K562 (cell line): Measurements from ENCODE around the gene GUF1. TPM values are rescaled to one million over a fixed set of nuclear protein-coding genes. Genes with fewer than 3 reads are reported as not detected.

Source experiments
- ATAC-seq: fragments of 200-7000 bp; cut with Tn5 transposase; 3 replicates; pipeline ENCODE4 v1.9.1; 2020; ENCODE audit warnings: moderate library complexity
- BruUV-seq: library from RNA; stranded (reverse); fragments of 400-500 nt; replicated peaks from 2 replicates; lab custom pipeline; 2021; lab: Mats Ljungman, UMichigan
- CTCF ChIA-PET: fragments of 300-600 bp; formaldehyde crosslinking; extraction: SDS; loops from one replicate; lab custom pipeline; 2021; ENCODE audit warnings: low intra/inter-chr PET ratio; lab: Yijun Ruan, JAX
- POLR2A ChIA-PET: fragments of 300-600, 350-650 bp; sonication (Branson Sonifier 250); formaldehyde crosslinking; extraction: SDS; loops from one replicate; lab custom pipeline; 2021; ENCODE audit warnings: antibody characterized with exemption, inconsistent platforms; lab: Yijun Ruan, JAX
- DNase-seq, 4 experiments: peaks; one replicate each; pipeline versions ENCODE4 v3.0.0 to v3.0.0-alpha.2; 2011 to 2018; ENCODE audit warnings: low spot score in 3 of 4, mixed read lengths in 3 of 4; ENCODE audit errors: extremely low read depth in 1 of 4
- FAIRE-seq: peaks from 2 replicates; lab custom pipeline; 2011; peaks lifted over from hg19 to GRCh38; lab: Jason Lieb, UNC
- H2AFZ ChIP-seq: 2 replicates; pipeline ENCODE4 v1.6.0; 2011; ENCODE audit warnings: low read depth, low read length, control low read depth, inconsistent platforms
- H3K27ac ChIP-seq: fragments of 200-600 bp; 3 replicates; pipeline ENCODE4 v1.8.0; 2011; ENCODE audit warnings: low read depth, mild to moderate bottlenecking, control low read depth, inconsistent platforms, low read length, moderate library complexity, mixed read lengths; ENCODE audit errors: extremely low read depth
- H3K27me3 ChIP-seq, 2 experiments: fragments of 300-600 bp in 1 of 2; 2 replicates in 1 of 2; 3 replicates in 1 of 2; pipeline versions ENCODE4 v1.6.0 to v1.8.0; 2011; ENCODE audit warnings: inconsistent platforms in 2 of 2, low read length in 2 of 2, mild to moderate bottlenecking in 1 of 2, mixed read lengths in 1 of 2, moderate library complexity in 1 of 2; ENCODE audit not compliant: control insufficient read depth in 2 of 2, insufficient read depth in 2 of 2
- H3K36me3 ChIP-seq: fragments of 300-600 bp; 3 replicates; pipeline ENCODE4 v1.8.0; 2011; ENCODE audit warnings: mild to moderate bottlenecking, low read length, inconsistent platforms; ENCODE audit not compliant: control insufficient read depth, insufficient read depth
- H3K4me1 ChIP-seq, 2 experiments: fragments of 200-600 bp in 1 of 2; replicated peaks in 1 of 2; 2 replicates in 1 of 2; 3 replicates in 1 of 2; pipeline versions ENCODE4 v1.5.1 to v1.8.0; 2011; ENCODE audit warnings: inconsistent platforms in 2 of 2, low read length in 2 of 2, mild to moderate bottlenecking in 1 of 2, mixed read lengths in 1 of 2, moderate library complexity in 1 of 2; ENCODE audit not compliant: control insufficient read depth in 2 of 2, insufficient read depth in 2 of 2
- H3K4me2 ChIP-seq: 2 replicates; pipeline ENCODE4 v1.6.1; 2011; ENCODE audit warnings: low read length, control low read depth, inconsistent platforms, mixed read lengths; ENCODE audit not compliant: insufficient read depth
- H3K4me3 ChIP-seq: fragments of 200-600 bp; sonication (generic), shearing (Covaris generic); 2 replicates; pipeline ENCODE4 v1.5.1; 2016; ENCODE audit warnings: control low read depth, inconsistent platforms
- H3K79me2 ChIP-seq: fragments of 200-600 bp; 3 replicates; pipeline ENCODE4 v1.8.0; 2011; ENCODE audit warnings: low read length, inconsistent platforms; ENCODE audit not compliant: control insufficient read depth, insufficient read depth
- H3K9ac ChIP-seq, 2 experiments: 2 replicates each; pipeline versions ENCODE4 v1.6.0 to v1.6.1; 2011; ENCODE audit warnings: low read depth in 2 of 2, low read length in 2 of 2, control low read depth in 1 of 2, inconsistent platforms in 1 of 2, mild to moderate bottlenecking in 1 of 2, mixed read lengths in 1 of 2; ENCODE audit not compliant: insufficient read depth in 1 of 2
- H3K9me1 ChIP-seq: one replicate; pipeline ENCODE4 v1.6.0; 2011; ENCODE audit warnings: inconsistent platforms, mild to moderate bottlenecking, low read length, moderate library complexity; ENCODE audit not compliant: control insufficient read depth, insufficient read depth
- H3K9me3 ChIP-seq: replicated peaks from 2 replicates; pipeline ENCODE4 v1.5.1; 2011; ENCODE audit warnings: low read depth, low read length, inconsistent platforms; ENCODE audit not compliant: control insufficient read depth, insufficient read depth
- H4K20me1 ChIP-seq: replicated peaks from 2 replicates; pipeline ENCODE4 v1.6.1; 2011; ENCODE audit warnings: low read length, inconsistent platforms, mixed read lengths; ENCODE audit not compliant: control insufficient read depth, insufficient read depth
- ARHGAP35 ChIP-seq: fragments of 450-650 bp; IDR thresholded peaks from 2 replicates; pipeline ENCODE4 v1.6.1; 2018; ENCODE audit not compliant: partially characterized antibody
- E2F5 ChIP-seq: sonication (generic); formaldehyde crosslinking; IDR thresholded peaks from 2 replicates; pipeline ENCODE4 v1.8.0; 2022; ENCODE audit warnings: mild to moderate bottlenecking, missing genetic modification reagents
- EGR1 ChIP-seq: fragments of 450-650 bp; conservative IDR thresholded peaks from 2 replicates; pipeline ENCODE4 v1.6.1; 2017; ENCODE audit warnings: mild to moderate bottlenecking
- ELF4 ChIP-seq: fragments of 450-650 bp; formaldehyde crosslinking; IDR thresholded peaks from 2 replicates; pipeline ENCODE4 v1.4.0; 2022; ENCODE audit warnings: missing genetic modification characterization
- HNRNPL ChIP-seq: fragments of 200-400 bp; formaldehyde crosslinking; IDR thresholded peaks from 2 replicates; pipeline ENCODE4 v1.6.1; 2017; ENCODE audit warnings: low read depth, mild to moderate bottlenecking, low read length
- MTA3 ChIP-seq: fragments of 450-650 bp; formaldehyde crosslinking; IDR thresholded peaks from 2 replicates; pipeline ENCODE4 v1.6.1; 2017; ENCODE audit warnings: mild to moderate bottlenecking, borderline replicate concordance
- PTBP1 ChIP-seq: fragments of 200-400 bp; formaldehyde crosslinking; IDR thresholded peaks from 2 replicates; pipeline ENCODE4 v1.6.1; 2017; ENCODE audit warnings: low read depth, low read length
- SNAPC5 ChIP-seq: fragments of 250-450 bp; sonication (Bioruptor Pico); IDR thresholded peaks from 2 replicates; pipeline ENCODE4 v1.8.0; 2021; ENCODE audit warnings: moderate library complexity, mild to moderate bottlenecking, inconsistent platforms
- ZNF655 ChIP-seq: fragments of 250-450 bp; sonication (Bioruptor Pico); IDR thresholded peaks from 2 replicates; pipeline ENCODE4 v1.5.0; 2021
- ZNF77 ChIP-seq: fragments of 250-450 bp; sonication (Bioruptor Pico); IDR thresholded peaks from 2 replicates; pipeline ENCODE4 v1.5.0; 2020
- WGBS: fragments of 100-300 bp; shearing (Covaris generic); methylation state at CpG from one replicate; pipeline ENCODE4 v1.1.6; 2016; ENCODE audit warnings: low coverage, mixed read lengths; ENCODE audit not compliant: insufficient coverage; ENCODE audit errors: missing lambda C conversion rate; 5-methylcytosine and 5-hydroxymethylcytosine counted together
- in situ Hi-C: fragments of 300-500 bp; cut with MboI; formaldehyde crosslinking; loops from 4 replicates; pipeline ENCODE4 v1.15.0; 2018; ENCODE audit warnings: inconsistent platforms, mixed read lengths
- intact Hi-C: fragments of 100-400 bp; cut with micrococcal nuclease; formaldehyde crosslinking; loops from 2 replicates; pipeline ENCODE4 v1.14.2; 2022
- polyA plus RNA-seq, 8 experiments: library from polyadenylated mRNA; depleted of rRNA in 4 of 8; stranded (reverse) in 5 of 8; unstranded in 3 of 8; fragments of >200 nt; fragmentation: Nextera tagmentation in 2 of 8; fragmentation: Illumina TruSeq in 1 of 8; extraction: Ambion mirVana in 2 of 8; extraction: Trizol in 1 of 8; gene quantifications; 2 replicates each; pipeline versions ENCODE4 v1.2.1 to v1.2.3, GENCODE V29; 2011 to 2014; ENCODE audit warnings: inconsistent platforms in 1 of 8, missing spikeins in 1 of 8
- total RNA-seq, 7 experiments: library from RNA; depleted of rRNA in 6 of 7; stranded (reverse); fragments of >200 nt in 6 of 7; fragmentation: Illumina TruSeq in 2 of 7; extraction: Trizol in 2 of 7; gene quantifications; 2 replicates each; pipeline versions ENCODE4 v1.2.1 to v1.2.3, GENCODE V29; 2011 to 2021; ENCODE audit warnings: low replicate concordance in 1 of 7

Gene GUF1
- total and polyA plus RNA-seq, 9 of the 15 experiments (the other 6 are each of a cell fraction or from before 2014, with no cell fraction given): 8.1 to 47.5 (median 25.0) TPM

GRCh38 chr4:44722001-44722400 is 43.8 kb downstream of the GUF1 start:
- H3K27ac ChIP-seq: no peak overlapping the region
- H3K9ac ChIP-seq: no peak overlapping the region
- no peak overlapping the region for H2AFZ ChIP-seq
- no peak overlapping the region for H3K4me2 ChIP-seq
- H3K79me2 ChIP-seq: peaks cover 90% of the 10 kb centered on the region
- H3K9me3 ChIP-seq: no peaks in the 10 kb centered on the region
- 68% methylated on average over 3 of the region's 3 CpGs for WGBS
- H3K36me3 ChIP-seq: peaks cover 9% of the 10 kb centered on the region; the same call in 2 of the 3 replicates
- no peak for ATAC-seq
- TF ChIP-seq ARHGAP35 (no peak), HNRNPL (no peak), PTBP1 (no peak), E2F5 (CRISPR knock-in tag) (no peak), MTA3 (no peak), ELF4 (CRISPR knock-in tag) (no peak), ZNF655 (CRISPR knock-in tag) (no peak), ZNF77 (CRISPR knock-in tag) (no peak), SNAPC5 (CRISPR knock-in tag) (no peak), EGR1 (no peak)
- in situ Hi-C loops: no loop called here
- intact Hi-C loops: no loop called here
- FAIRE-seq: no peak
- no peaks in the 10 kb centered on the region for H3K27me3 ChIP-seq
- no peak overlapping the region for H3K4me3 ChIP-seq
- peaks cover 7 to 9% of the 10 kb centered on the region in 2 experiments; a peak in 4 of 5 replicates for H3K4me1 ChIP-seq
- H4K20me1 ChIP-seq: no peaks in the 10 kb centered on the region; the same call in 1 of the 2 replicates
- H3K9me1 ChIP-seq: no peaks in the 10 kb centered on the region
- CTCF ChIA-PET: no interaction called here
- no TSS peak for BruUV-seq
- POLR2A ChIA-PET: no interaction called here
- no peak for DNase-seq
